Hepatocyte (in vitro differentiated cells): ENCODE measurements around the gene FNDC3B.

ENCODE experiments used
- EZH2 ChIP-seq: fragments of 200-600 bp; sonication (generic); IDR thresholded peaks from 2 replicates; pipeline ENCODE4 v1.6.1; 2016; ENCODE audit warnings: antibody characterized with exemption, mild to moderate bottlenecking, borderline replicate concordance
- EZH2phosphoT487 ChIP-seq: fragments of 200-600 bp; sonication (generic); IDR thresholded peaks from one replicate; pipeline ENCODE4 v1.6.1; 2018; ENCODE audit warnings: antibody characterized with exemption, mild to moderate bottlenecking, low read depth, moderate library complexity; ENCODE audit not compliant: unreplicated experiment, severe bottlenecking
- TF ChIP-seq, protein P1 (sequence below): fragments of 200-600 bp; sonication (generic); IDR thresholded peaks from 2 replicates; pipeline ENCODE4 v1.5.1; 2016; ENCODE audit warnings: antibody characterized with exemption, mild to moderate bottlenecking; ENCODE audit not compliant: poor library complexity

DNA sequence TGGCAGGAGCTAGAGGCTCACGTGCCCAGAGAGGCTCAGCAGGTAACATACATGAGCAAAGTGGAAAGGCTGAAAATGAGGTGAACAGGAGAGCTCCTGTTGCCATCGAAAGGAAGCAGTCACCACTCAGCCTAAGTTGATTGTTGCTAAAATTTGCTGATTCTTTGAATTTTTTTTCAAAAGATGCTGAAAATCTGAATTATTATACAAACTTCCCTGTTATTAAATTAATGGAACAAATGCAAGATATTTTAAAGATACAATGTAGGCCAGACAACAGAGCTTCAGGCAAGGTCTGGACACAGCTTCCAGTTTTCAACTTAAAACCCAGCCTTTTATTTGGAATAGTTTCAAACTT lies 257.6 kb downstream of the FNDC3B start:
- TF ChIP-seq, protein P1, sequence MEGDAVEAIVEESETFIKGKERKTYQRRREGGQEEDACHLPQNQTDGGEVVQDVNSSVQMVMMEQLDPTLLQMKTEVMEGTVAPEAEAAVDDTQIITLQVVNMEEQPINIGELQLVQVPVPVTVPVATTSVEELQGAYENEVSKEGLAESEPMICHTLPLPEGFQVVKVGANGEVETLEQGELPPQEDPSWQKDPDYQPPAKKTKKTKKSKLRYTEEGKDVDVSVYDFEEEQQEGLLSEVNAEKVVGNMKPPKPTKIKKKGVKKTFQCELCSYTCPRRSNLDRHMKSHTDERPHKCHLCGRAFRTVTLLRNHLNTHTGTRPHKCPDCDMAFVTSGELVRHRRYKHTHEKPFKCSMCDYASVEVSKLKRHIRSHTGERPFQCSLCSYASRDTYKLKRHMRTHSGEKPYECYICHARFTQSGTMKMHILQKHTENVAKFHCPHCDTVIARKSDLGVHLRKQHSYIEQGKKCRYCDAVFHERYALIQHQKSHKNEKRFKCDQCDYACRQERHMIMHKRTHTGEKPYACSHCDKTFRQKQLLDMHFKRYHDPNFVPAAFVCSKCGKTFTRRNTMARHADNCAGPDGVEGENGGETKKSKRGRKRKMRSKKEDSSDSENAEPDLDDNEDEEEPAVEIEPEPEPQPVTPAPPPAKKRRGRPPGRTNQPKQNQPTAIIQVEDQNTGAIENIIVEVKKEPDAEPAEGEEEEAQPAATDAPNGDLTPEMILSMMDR = no peak
- TF ChIP-seq EZH2 (no peak), EZH2phosphoT487 (no peak)
